SK-N-SH treated with all-trans-retinoic acid at 6 μM for 48 hours (cell line): ENCODE results near the gene DEFB127.

Experiments used
- ARNTL ChIP-seq: fragments of 450-650 bp; formaldehyde crosslinking; IDR thresholded peaks from 2 replicates; pipeline ENCODE4 v1.5.0; 2020; ENCODE audit warnings: low read depth, mild to moderate bottlenecking, moderate library complexity, borderline replicate concordance
- CREB5 ChIP-seq: fragments of 250-450 bp; sonication (Bioruptor Pico); IDR thresholded peaks from 2 replicates; pipeline ENCODE4 v1.5.1; 2020; ENCODE audit warnings: low read depth, mild to moderate bottlenecking, moderate library complexity
- CSDC2 ChIP-seq: fragments of 250-450 bp; sonication (Bioruptor Pico); IDR thresholded peaks from 2 replicates; pipeline ENCODE4 v1.5.0; 2020; ENCODE audit warnings: mild to moderate bottlenecking, moderate library complexity
- ESRRG ChIP-seq: fragments of 250-450 bp; sonication (Bioruptor Pico); IDR thresholded peaks from 2 replicates; pipeline ENCODE4 v1.6.1; 2021; ENCODE audit warnings: mild to moderate bottlenecking
- PATZ1 ChIP-seq: fragments of 250-450 bp; sonication (Bioruptor Pico); IDR thresholded peaks from 2 replicates; pipeline ENCODE4 v1.8.0; 2020; ENCODE audit warnings: mild to moderate bottlenecking, moderate library complexity, borderline replicate concordance
- POU6F1 ChIP-seq: fragments of 250-450 bp; sonication (Bioruptor Pico); IDR thresholded peaks from 2 replicates; pipeline ENCODE4 v1.8.0; 2021; ENCODE audit warnings: low read depth, mild to moderate bottlenecking, moderate library complexity, borderline replicate concordance
- RARB ChIP-seq: fragments of 250-450 bp; sonication (Bioruptor Pico); IDR thresholded peaks from 2 replicates; pipeline ENCODE4 v1.8.0; 2021; ENCODE audit warnings: mild to moderate bottlenecking, moderate library complexity
- SNAI2 ChIP-seq: fragments of 250-450 bp; sonication (Bioruptor Pico); IDR thresholded peaks from 2 replicates; pipeline ENCODE4 v1.5.0; 2020; ENCODE audit warnings: mild to moderate bottlenecking, moderate library complexity
- TCF4 ChIP-seq: fragments of 250-450 bp; sonication (Bioruptor Pico); IDR thresholded peaks from 2 replicates; pipeline ENCODE4 v1.8.0; 2021; ENCODE audit warnings: mild to moderate bottlenecking, moderate library complexity, borderline replicate concordance
- ZFP3 ChIP-seq: fragments of 250-450 bp; sonication (Bioruptor Pico); IDR thresholded peaks from 2 replicates; pipeline ENCODE4 v1.5.0; 2020; ENCODE audit warnings: mild to moderate bottlenecking, moderate library complexity
- ZNF70 ChIP-seq: fragments of 450-650 bp; formaldehyde crosslinking; IDR thresholded peaks from 2 replicates; pipeline ENCODE4 v1.5.0; 2020; ENCODE audit warnings: mild to moderate bottlenecking, moderate library complexity
- TF ChIP-seq, protein P1 (sequence below): fragments of 250-450 bp; sonication (Bioruptor Pico); IDR thresholded peaks from 2 replicates; pipeline ENCODE4 v1.5.1; 2021; ENCODE audit warnings: mild to moderate bottlenecking, moderate library complexity

GRCh38 chr20:198225-198624 lies 41.0 kb downstream of the DEFB127 start:
- TF ChIP-seq RARB (CRISPR knock-in tag) (no peak), ZFP3 (CRISPR knock-in tag) (no peak), POU6F1 (CRISPR knock-in tag) (no peak), PATZ1 (CRISPR knock-in tag) (no peak), ARNTL (CRISPR knock-in tag) (no peak), CREB5 (CRISPR knock-in tag) (no peak), ZNF70 (no peak), TCF4 (no peak), SNAI2 (CRISPR knock-in tag) (no peak), CSDC2 (no peak), ESRRG (CRISPR knock-in tag) (no peak)
- TF ChIP-seq, protein P1, sequence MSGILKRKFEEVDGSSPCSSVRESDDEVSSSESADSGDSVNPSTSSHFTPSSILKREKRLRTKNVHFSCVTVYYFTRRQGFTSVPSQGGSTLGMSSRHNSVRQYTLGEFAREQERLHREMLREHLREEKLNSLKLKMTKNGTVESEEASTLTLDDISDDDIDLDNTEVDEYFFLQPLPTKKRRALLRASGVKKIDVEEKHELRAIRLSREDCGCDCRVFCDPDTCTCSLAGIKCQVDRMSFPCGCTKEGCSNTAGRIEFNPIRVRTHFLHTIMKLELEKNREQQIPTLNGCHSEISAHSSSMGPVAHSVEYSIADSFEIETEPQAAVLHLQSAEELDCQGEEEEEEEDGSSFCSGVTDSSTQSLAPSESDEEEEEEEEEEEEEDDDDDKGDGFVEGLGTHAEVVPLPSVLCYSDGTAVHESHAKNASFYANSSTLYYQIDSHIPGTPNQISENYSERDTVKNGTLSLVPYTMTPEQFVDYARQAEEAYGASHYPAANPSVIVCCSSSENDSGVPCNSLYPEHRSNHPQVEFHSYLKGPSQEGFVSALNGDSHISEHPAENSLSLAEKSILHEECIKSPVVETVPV = no peak
